Activated CD4-positive, CD25-positive, alpha-beta regulatory T cell treated with anti-CD3 and anti-CD28 coated beads, Interleukin-2, amount 50 U/mL, for 72 hours (primary cell): ENCODE data around the gene MICAL2.

ENCODE experiments used
- DNase-seq: peaks from one replicate; pipeline ENCODE4 v3.0.0; 2021

Gene MICAL2

GRCh38 chr11:12079726-12080556 lies 30.4 kb upstream of the MICAL2 start:
- DNase-seq: no peak

GRCh38 chr11:12083380-12083779 lies 27.0 kb upstream of the MICAL2 start:
- no peak for DNase-seq

GRCh38 chr11:12084256-12084655 lies 26.1 kb upstream of the MICAL2 start:
- DNase-seq: no peak

- DNase-seq: no peak
Measured at GRCh38 chr11:12085371-12086251, 24.8 kb upstream of the MICAL2 start.

GRCh38 chr11:12086271-12087074 lies 23.9 kb upstream of the MICAL2 start:
- DNase-seq: no peak

GRCh38 chr11:12087075-12088004 lies 23.1 kb upstream of the MICAL2 start:
- no peak for DNase-seq

GRCh38 chr11:12088047-12088481 lies 22.3 kb upstream of the MICAL2 start:
- no peak for DNase-seq

- DNase-seq: no peak
Measured at GRCh38 chr11:12088531-12088930, 21.9 kb upstream of the MICAL2 start.

- no peak for DNase-seq
Measured at GRCh38 chr11:12089041-12089440, 21.3 kb upstream of the MICAL2 start.

- DNase-seq: no peak
Measured at GRCh38 chr11:12089473-12089872, 20.9 kb upstream of the MICAL2 start.

GRCh38 chr11:12090061-12090591 lies 20.3 kb upstream of the MICAL2 start:
- no peak for DNase-seq

- DNase-seq: no peak
Measured at GRCh38 chr11:12090761-12091258, 19.6 kb upstream of the MICAL2 start.

GRCh38 chr11:12091956-12092558 lies 18.3 kb upstream of the MICAL2 start:
- DNase-seq: no peak

GRCh38 chr11:12092714-12093113 lies 17.7 kb upstream of the MICAL2 start:
- DNase-seq: no peak

GRCh38 chr11:12094872-12095800 lies 15.3 kb upstream of the MICAL2 start:
- no peak for DNase-seq

- no peak for DNase-seq
Measured at GRCh38 chr11:12097219-12097618, 13.2 kb upstream of the MICAL2 start.

GRCh38 chr11:12098601-12099000 lies 11.8 kb upstream of the MICAL2 start:
- DNase-seq: no peak

- no peak for DNase-seq
Measured at GRCh38 chr11:12099132-12099873, 11.1 kb upstream of the MICAL2 start.

- DNase-seq: no peak
Measured at GRCh38 chr11:12100429-12100828, 10.0 kb upstream of the MICAL2 start.
